Liver (tissue), 9 donors: ENCODE results near the gene PDLIM1. TPM values are rescaled to one million over a fixed set of nuclear protein-coding genes. Genes with fewer than 3 reads are reported as not detected.

Experiments
- DNase-seq: peaks from one replicate; pipeline ENCODE4 v3.0.0-alpha.2; 2017; ENCODE audit warnings: low spot score
- H3K27ac ChIP-seq, 2 donors: one replicate each; pipeline ENCODE4 v1.7.0; 2013; ENCODE audit warnings: inconsistent platforms in 2 of 2, low read length in 2 of 2, control low read depth in 1 of 2, low read depth in 1 of 2, mild to moderate bottlenecking in 1 of 2
- H3K27me3 ChIP-seq, 4 donors: one replicate each; pipeline versions ENCODE4 v1.6.1 to v1.7.0; 2013; ENCODE audit warnings: low read length in 3 of 4, inconsistent platforms in 1 of 4, mild to moderate bottlenecking in 1 of 4, moderate library complexity in 1 of 4; ENCODE audit not compliant: control insufficient read depth in 4 of 4, insufficient read depth in 4 of 4
- H3K36me3 ChIP-seq, 4 donors: one replicate each; pipeline versions ENCODE4 v1.6.1 to v1.7.0; 2013; ENCODE audit warnings: low read length in 3 of 4, mild to moderate bottlenecking in 3 of 4, low read depth in 1 of 4, moderate library complexity in 1 of 4; ENCODE audit not compliant: control insufficient read depth in 4 of 4, insufficient read depth in 3 of 4
- H3K4me1 ChIP-seq, 4 donors: one replicate each; pipeline versions ENCODE4 v1.6.1 to v1.7.0; 2013; ENCODE audit warnings: low read length in 3 of 4, mild to moderate bottlenecking in 3 of 4, moderate library complexity in 1 of 4; ENCODE audit not compliant: control insufficient read depth in 4 of 4, insufficient read depth in 4 of 4
- H3K4me3 ChIP-seq, 3 donors: one replicate each; pipeline versions ENCODE4 v1.6.1 to v1.7.0; 2013; ENCODE audit warnings: low read length in 3 of 3, control low read depth in 1 of 3, low read depth in 1 of 3, mild to moderate bottlenecking in 1 of 3
- H3K9ac ChIP-seq, 2 donors: one replicate each; pipeline ENCODE4 v1.7.0; 2013; ENCODE audit warnings: low read length in 2 of 2, mild to moderate bottlenecking in 2 of 2, moderate library complexity in 2 of 2, control low read depth in 1 of 2, low read depth in 1 of 2
- H3K9me3 ChIP-seq, 4 donors: one replicate each; pipeline versions ENCODE4 v1.6.1 to v1.7.0; 2013; ENCODE audit warnings: low read length in 3 of 4; ENCODE audit not compliant: control insufficient read depth in 4 of 4
- ATF3 ChIP-seq: IDR thresholded peaks from 2 replicates; pipeline ENCODE4 v1.6.1; 2016; ENCODE audit warnings: antibody characterized with exemption
- CTCF ChIP-seq: fragments of 150-350 bp; IDR thresholded peaks from 2 replicates; pipeline ENCODE4 v1.5.1; 2017; ENCODE audit warnings: improper control_type of control experiment, low read depth, low read length; ENCODE audit not compliant: missing input control
- EGR1 ChIP-seq, 2 donors: IDR thresholded peaks; 2 replicates each; pipeline ENCODE4 v1.6.1; 2016 to 2018; ENCODE audit warnings: antibody characterized with exemption in 2 of 2, low read depth in 2 of 2
- FOXA1 ChIP-seq: IDR thresholded peaks from 2 replicates; pipeline ENCODE4 v1.6.1; 2016; ENCODE audit warnings: antibody characterized with exemption
- FOXA2 ChIP-seq: IDR thresholded peaks from 2 replicates; pipeline ENCODE4 v1.6.1; 2016; ENCODE audit warnings: antibody characterized with exemption
- HNF4A ChIP-seq, 2 donors: conservative IDR thresholded peaks; 2 replicates each; pipeline ENCODE4 v1.6.1; 2016; ENCODE audit warnings: antibody characterized with exemption in 2 of 2, mild to moderate bottlenecking in 2 of 2
- HNF4G ChIP-seq: IDR thresholded peaks from 2 replicates; pipeline ENCODE4 v1.6.1; 2016; ENCODE audit warnings: antibody characterized with exemption
- JUND ChIP-seq, 2 donors: IDR thresholded peaks; 2 replicates each; pipeline ENCODE4 v1.6.1; 2016; ENCODE audit warnings: antibody characterized with exemption in 2 of 2
- MAX ChIP-seq: IDR thresholded peaks from 2 replicates; pipeline ENCODE4 v1.6.1; 2016; ENCODE audit warnings: antibody characterized with exemption
- RXRA ChIP-seq, 2 donors: IDR thresholded peaks; 2 replicates each; pipeline ENCODE4 v1.6.1; 2017 to 2018; ENCODE audit warnings: antibody characterized with exemption in 2 of 2, mild to moderate bottlenecking in 1 of 2
- SP1 ChIP-seq: IDR thresholded peaks from 2 replicates; pipeline ENCODE4 v1.6.1; 2018; ENCODE audit warnings: antibody characterized with exemption, mild to moderate bottlenecking
- TAF1 ChIP-seq: conservative IDR thresholded peaks from 2 replicates; pipeline ENCODE4 v1.6.1; 2016; ENCODE audit warnings: antibody characterized with exemption, mild to moderate bottlenecking
- YY1 ChIP-seq: IDR thresholded peaks from 2 replicates; pipeline ENCODE4 v1.6.1; 2016; ENCODE audit warnings: antibody characterized with exemption, mild to moderate bottlenecking
- ZBTB33 ChIP-seq: IDR thresholded peaks from 2 replicates; pipeline ENCODE4 v1.6.1; 2016; ENCODE audit warnings: antibody characterized with exemption
- WGBS: extraction: QIAGEN DNeasy Blood & Tissue Kit; methylation state at CpG from one replicate; pipeline ENCODE4 v1.1.7; 2013; 5-methylcytosine and 5-hydroxymethylcytosine counted together
- polyA plus RNA-seq, 2 donors: library from polyadenylated mRNA; stranded (reverse) in 1 of 2; unstranded in 1 of 2; fragments of 200-250 nt in 1 of 2; fragments of >200 nt in 1 of 2; fragmentation: Nextera tagmentation in 1 of 2; extraction: Ambion mirVana in 1 of 2; gene quantifications; one replicate each; pipeline versions ENCODE4 v1.2.1 to v1.2.3, GENCODE V29; 2013 to 2015
- total RNA-seq, 2 donors: library from RNA; depleted of rRNA; stranded (reverse); fragments of >200 nt; gene quantifications; one replicate each; pipeline ENCODE4 v1.2.3, GENCODE V29; 2014
- donor health status: healthy.
- donor health status: healthy.
- donor health status: healthy.
- donor health status: healthy.
- donor health status: healthy.

PDLIM1 gene
- total and polyA plus RNA-seq, 4 donors: 16.8 to 73.4 (median 44.5) TPM

GRCh38 chr10:95280637-95281036 lies 10.2 kb downstream of the PDLIM1 start (continued):
- no peak for TF ChIP-seq CTCF

GRCh38 chr10:95279042-95279820 lies 11.6 kb downstream of the PDLIM1 start:
- Histone ChIP-seq H3K9ac (peak overlapping the region in 1 of 2 donors; percentile 77), H3K4me1 (peaks cover 13 to 32% (median 25%) of the 10 kb centered on the region in 4 donors)

GRCh38 chr10:95278061-95278988 lies 12.5 kb downstream of the PDLIM1 start:
- DNase-seq: no peak
- peak overlapping the region; percentile 87 to 94 for H3K27ac ChIP-seq
- H3K27me3 ChIP-seq: no peaks in the 10 kb centered on the region
- no peaks in the 10 kb centered on the region for H3K36me3 ChIP-seq
- peak in 1 of 2 donors; percentile 27 for TF ChIP-seq RXRA (IDR thresholded peaks at IDR 0.05)
- TF ChIP-seq SP1: no peak
- no peak for TF ChIP-seq HNF4G
- no peak for TF ChIP-seq YY1
- TF ChIP-seq ZBTB33: no peak
- TF ChIP-seq HNF4A (conservative IDR thresholded peaks at IDR 0.05): peak; percentile 21 to 24
- no peak for TF ChIP-seq ATF3
- TF ChIP-seq FOXA2: peak; percentile 58
- H3K4me1 ChIP-seq: peaks cover 17 to 40% (median 32%) of the 10 kb centered on the region in 4 donors
- WGBS: 70% methylated on average over 6 of the region's 6 CpGs
- H3K9ac ChIP-seq: no peak overlapping the region
- no peak overlapping the region for H3K4me3 ChIP-seq
- no peaks in the 10 kb centered on the region for H3K9me3 ChIP-seq

More at GRCh38 chr10:95279042-95279820, 11.6 kb downstream of the PDLIM1 start:
- no peaks in the 10 kb centered on the region for H3K27me3 ChIP-seq
- WGBS: 47% methylated on average over 4 of the region's 4 CpGs
- no peak overlapping the region for H3K4me3 ChIP-seq
- peak overlapping the region; percentile 87 to 94 for H3K27ac ChIP-seq
- no peak for DNase-seq
- no peaks in the 10 kb centered on the region for H3K36me3 ChIP-seq
- TF ChIP-seq MAX (peak; percentile 18), HNF4A (conservative IDR thresholded peaks at IDR 0.05) (peak in 1 of 2 donors; percentile 62), YY1 (peak; percentile 26), FOXA2 (peak; percentile 37), RXRA (IDR thresholded peaks at IDR 0.05) (peak in 1 of 2 donors; percentile 48), FOXA1 (peak; percentile 24), SP1 (no peak), JUND (IDR thresholded peaks at IDR 0.05) (peak in 1 of 2 donors; percentile 72), EGR1 (IDR thresholded peaks at IDR 0.05; ENCODE audit: low read depth in 2 of 2) (no peak), TAF1 (no peak)
- H3K9me3 ChIP-seq: no peaks in the 10 kb centered on the region
